ENCODE results near the gene TPPP. TPM values are rescaled to one million over a fixed set of nuclear protein-coding genes. Genes with fewer than 3 reads are reported as not detected.

Gene TPPP
- total RNA-seq, 2 donors from 2014 or later: 12.2 to 15.7 TPM

- H3K9me3 ChIP-seq: no peaks in the 10 kb centered on the region
- H3K4me3 ChIP-seq: no peak overlapping the region
- H3K27ac ChIP-seq: no peak overlapping the region
- no peak for TF ChIP-seq CTCF (IDR thresholded peaks at IDR 0.05)
- DNase-seq (ENCODE audit: low spot score): no peak
- no peaks in the 10 kb centered on the region for H3K36me3 ChIP-seq
- no peaks in the 10 kb centered on the region for H3K27me3 ChIP-seq
- H3K4me1 ChIP-seq: no peaks in the 10 kb centered on the region
Observed at GRCh38 chr5:652023-652515, 41.1 kb downstream of the TPPP start.

- Histone ChIP-seq H3K9me3 (no peaks in the 10 kb centered on the region), H3K36me3 (no peaks in the 10 kb centered on the region), H3K4me3 (no peak overlapping the region), H3K27me3 (no peaks in the 10 kb centered on the region), H3K4me1 (no peaks in the 10 kb centered on the region), H3K27ac (no peak overlapping the region)
- DNase-seq (ENCODE audit: low spot score): no peak
- no peak for TF ChIP-seq CTCF (IDR thresholded peaks at IDR 0.05)
Observed at GRCh38 chr5:651296-652022, 41.7 kb downstream of the TPPP start.

- Histone ChIP-seq H3K36me3 (no peaks in the 10 kb centered on the region), H3K27ac (no peak overlapping the region), H3K4me3 (no peak overlapping the region), H3K9me3 (no peaks in the 10 kb centered on the region), H3K4me1 (no peaks in the 10 kb centered on the region), H3K27me3 (no peaks in the 10 kb centered on the region)
- DNase-seq (ENCODE audit: low spot score): no peak
- TF ChIP-seq CTCF (IDR thresholded peaks at IDR 0.05): no peak
Observed at GRCh38 chr5:647727-648126, 45.4 kb downstream of the TPPP start.

- no peak for TF ChIP-seq CTCF (IDR thresholded peaks at IDR 0.05)
- no peak overlapping the region for H3K27ac ChIP-seq
- H3K9me3 ChIP-seq: no peaks in the 10 kb centered on the region
- no peaks in the 10 kb centered on the region for H3K4me1 ChIP-seq
- no peak overlapping the region for H3K4me3 ChIP-seq
- no peak for DNase-seq (ENCODE audit: low spot score)
- no peaks in the 10 kb centered on the region for H3K27me3 ChIP-seq
- no peaks in the 10 kb centered on the region for H3K36me3 ChIP-seq
Observed at GRCh38 chr5:647311-647710, 45.8 kb downstream of the TPPP start.

- no peak for TF ChIP-seq CTCF (IDR thresholded peaks at IDR 0.05)
- H3K27ac ChIP-seq: no peak overlapping the region
- H3K27me3 ChIP-seq: no peaks in the 10 kb centered on the region
- no peaks in the 10 kb centered on the region for H3K4me1 ChIP-seq
- no peak overlapping the region for H3K4me3 ChIP-seq
- no peaks in the 10 kb centered on the region for H3K36me3 ChIP-seq
- DNase-seq (ENCODE audit: low spot score): no peak
- no peaks in the 10 kb centered on the region for H3K9me3 ChIP-seq
Observed at GRCh38 chr5:646396-647201, 46.6 kb downstream of the TPPP start.
